GM12872 (cell line): ENCODE data around the gene MILR1.

Experiments used
- CTCF ChIP-seq: IDR thresholded peaks from 3 replicates; pipeline ENCODE4 v1.5.1; 2011; ENCODE audit warnings: low read depth, mild to moderate bottlenecking, low read length, moderate library complexity; ENCODE audit not compliant: insufficient read depth

MILR1 gene

GRCh38 chr17:64455993-64456885 lies 7.3 kb downstream of the MILR1 start:
- no peak for TF ChIP-seq CTCF

GRCh38 chr17:64457156-64457555 lies 8.2 kb downstream of the MILR1 start:
- TF ChIP-seq CTCF = no peak

DNA sequence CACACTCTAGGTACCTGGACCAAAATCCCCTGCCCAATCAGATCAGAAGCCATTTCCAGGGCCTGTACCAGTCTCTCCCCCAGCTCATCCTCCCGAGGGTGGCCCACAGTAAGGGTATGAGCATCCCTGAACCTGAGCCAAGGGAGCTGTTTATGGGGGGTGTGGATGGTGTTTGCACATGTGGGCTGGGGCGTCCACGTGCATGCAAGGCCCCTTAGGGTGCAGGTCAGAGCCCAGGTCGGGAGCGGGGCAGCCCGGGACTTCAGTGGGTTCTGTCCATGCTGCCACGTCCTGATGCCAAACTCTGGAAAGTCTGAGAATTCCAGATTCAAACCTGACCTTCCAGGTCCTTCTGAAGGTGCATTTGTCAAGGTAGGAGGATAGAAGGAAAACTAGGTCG lies 9.8 kb downstream of the MILR1 start:
- no peak for TF ChIP-seq CTCF

- no peak for TF ChIP-seq CTCF
Measured at GRCh38 chr17:64459284-64459747, 10.4 kb downstream of the MILR1 start.

- TF ChIP-seq CTCF = no peak
Measured at GRCh38 chr17:64460955-64461354, 12.0 kb downstream of the MILR1 start.

GRCh38 chr17:64461788-64462187 lies 12.9 kb downstream of the MILR1 start:
- TF ChIP-seq CTCF = no peak

GRCh38 chr17:64466019-64466735 lies 17.3 kb downstream of the MILR1 start:
- TF ChIP-seq CTCF = no peak
